GM10266 (cell line): ENCODE measurements around the gene OR4D2.

Experiments used
- DNase-seq: peaks from one replicate; pipeline ENCODE4 v3.0.0; 2012; ENCODE audit errors: extremely low spot score
- CTCF ChIP-seq: IDR thresholded peaks from 2 replicates; pipeline ENCODE4 v1.5.1; 2012; ENCODE audit warnings: mild to moderate bottlenecking, low read depth; ENCODE audit not compliant: control insufficient read depth, insufficient read depth; ENCODE audit errors: missing control alignments

Gene OR4D2

GRCh38 chr17:58153671-58154070 is 13.1 kb upstream of the OR4D2 start:
- TF ChIP-seq CTCF, result no peak
- DNase-seq, result no peak

GRCh38 chr17:58156839-58157803 is 9.7 kb upstream of the OR4D2 start:
- TF ChIP-seq CTCF, result no peak
- no peak for DNase-seq

- no peak for TF ChIP-seq CTCF
- DNase-seq, result no peak
Observed at GRCh38 chr17:58158181-58158580, 8.6 kb upstream of the OR4D2 start.

GRCh38 chr17:58161566-58161965 is 5.2 kb upstream of the OR4D2 start:
- TF ChIP-seq CTCF, result no peak
- no peak for DNase-seq

- no peak for TF ChIP-seq CTCF
- DNase-seq, result no peak
Observed at GRCh38 chr17:58165981-58166380, 801 bp upstream of the OR4D2 start.

GRCh38 chr17:58170622-58171021 is 3.8 kb downstream of the OR4D2 start:
- DNase-seq, result no peak

More at GRCh38 chr17:58170622-58171021, 3.8 kb downstream of the OR4D2 start:
- TF ChIP-seq CTCF, result no peak
